ENCODE measurements around the gene LGALS8.
"Not testable (repeated sequence)": the region's sequence is repeated elsewhere in the genome, so short reads cannot be mapped to it uniquely, and the experiment has no call there.

DNA sequence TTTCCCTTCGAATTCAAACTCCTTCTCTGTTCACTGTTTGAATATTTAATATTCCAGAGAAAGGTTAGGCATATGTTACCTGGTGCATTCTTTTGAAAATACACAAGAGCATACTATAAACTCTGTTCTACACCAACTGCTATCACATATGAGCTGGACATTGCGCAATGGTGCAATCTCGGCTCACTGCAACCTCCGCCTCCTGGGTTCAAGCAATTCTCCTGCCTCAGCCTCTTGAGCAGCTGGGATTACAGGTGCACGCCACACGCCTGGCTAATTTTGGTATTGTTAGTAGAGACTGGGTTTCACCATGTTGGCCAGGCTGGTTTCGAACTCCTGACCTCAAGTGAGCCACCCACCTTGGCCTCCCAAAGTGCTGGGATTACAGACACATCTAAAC lies 53.3 kb downstream of the LGALS8 start:
- TF ChIP-seq, protein P1, sequence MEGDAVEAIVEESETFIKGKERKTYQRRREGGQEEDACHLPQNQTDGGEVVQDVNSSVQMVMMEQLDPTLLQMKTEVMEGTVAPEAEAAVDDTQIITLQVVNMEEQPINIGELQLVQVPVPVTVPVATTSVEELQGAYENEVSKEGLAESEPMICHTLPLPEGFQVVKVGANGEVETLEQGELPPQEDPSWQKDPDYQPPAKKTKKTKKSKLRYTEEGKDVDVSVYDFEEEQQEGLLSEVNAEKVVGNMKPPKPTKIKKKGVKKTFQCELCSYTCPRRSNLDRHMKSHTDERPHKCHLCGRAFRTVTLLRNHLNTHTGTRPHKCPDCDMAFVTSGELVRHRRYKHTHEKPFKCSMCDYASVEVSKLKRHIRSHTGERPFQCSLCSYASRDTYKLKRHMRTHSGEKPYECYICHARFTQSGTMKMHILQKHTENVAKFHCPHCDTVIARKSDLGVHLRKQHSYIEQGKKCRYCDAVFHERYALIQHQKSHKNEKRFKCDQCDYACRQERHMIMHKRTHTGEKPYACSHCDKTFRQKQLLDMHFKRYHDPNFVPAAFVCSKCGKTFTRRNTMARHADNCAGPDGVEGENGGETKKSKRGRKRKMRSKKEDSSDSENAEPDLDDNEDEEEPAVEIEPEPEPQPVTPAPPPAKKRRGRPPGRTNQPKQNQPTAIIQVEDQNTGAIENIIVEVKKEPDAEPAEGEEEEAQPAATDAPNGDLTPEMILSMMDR (IDR thresholded peaks at IDR 0.05) = not testable (repeated sequence)
- not testable (repeated sequence) for TF ChIP-seq POLR2A, EP300 (IDR thresholded peaks at IDR 0.05)
